Activated naive CD4-positive, alpha-beta T cell treated with Interleukin-2 at 50 U/mL for 16 hours (primary cell): ENCODE measurements around the gene ALAS1.

Source experiments
- DNase-seq: peaks from one replicate; pipeline ENCODE4 v3.0.0-alpha.2; 2020

ALAS1 gene

DNA sequence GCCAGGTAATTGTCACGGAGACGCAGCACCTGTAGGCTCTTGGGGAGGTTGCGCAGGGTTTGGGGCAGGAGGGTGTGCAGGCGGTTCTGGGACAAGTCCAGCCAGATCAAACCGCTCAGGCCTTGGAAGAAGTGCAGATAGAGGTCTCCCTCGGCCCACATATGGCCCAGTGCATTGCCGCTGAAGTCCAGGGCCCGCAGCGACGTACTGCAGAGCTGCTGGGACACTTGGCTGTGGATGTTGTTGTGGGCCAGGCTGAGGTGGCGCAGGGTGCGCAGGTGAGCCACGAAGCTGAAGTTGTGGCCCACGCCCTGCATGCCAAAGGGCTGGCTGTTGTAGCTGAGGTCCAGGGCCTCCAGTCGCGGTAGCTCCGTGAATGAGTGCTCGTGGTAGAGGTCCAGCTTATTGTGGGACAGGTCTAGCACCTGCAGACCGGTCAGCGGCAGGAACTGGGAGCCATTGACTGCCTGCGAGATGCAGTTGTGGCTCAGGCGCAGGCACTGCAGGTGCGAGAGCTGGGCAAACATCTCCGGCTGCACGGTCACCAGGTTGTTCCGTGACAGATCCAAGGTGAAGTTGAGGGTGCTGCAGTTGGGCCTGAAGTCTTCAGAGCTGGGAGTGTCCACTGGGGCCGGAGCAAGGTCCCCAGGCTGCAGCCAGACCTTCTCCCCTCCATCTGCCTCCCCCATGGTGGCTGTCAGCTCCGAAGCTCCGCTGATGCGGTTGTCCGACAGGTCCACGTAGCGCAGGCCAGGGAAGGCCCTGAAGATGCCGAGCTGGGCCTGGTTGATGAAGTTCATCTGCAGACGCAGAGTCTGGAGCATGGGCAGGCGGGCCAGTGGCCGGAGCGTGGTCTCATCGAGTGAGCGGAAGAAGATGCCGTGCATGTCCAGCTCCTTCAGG, 24.6 kb downstream of the ALAS1 start:
- DNase-seq: no peak

- DNase-seq: no peak
Measured at GRCh38 chr3:52223449-52224408, 25.8 kb downstream of the ALAS1 start.

- no peak for DNase-seq
Measured at GRCh38 chr3:52225452-52226228, 27.7 kb downstream of the ALAS1 start, which contains the start of gene TLR9. TLR9 (minus strand) TSS chr3:52225645; CDS start chr3:52225529, 116 bp downstream.

DNA sequence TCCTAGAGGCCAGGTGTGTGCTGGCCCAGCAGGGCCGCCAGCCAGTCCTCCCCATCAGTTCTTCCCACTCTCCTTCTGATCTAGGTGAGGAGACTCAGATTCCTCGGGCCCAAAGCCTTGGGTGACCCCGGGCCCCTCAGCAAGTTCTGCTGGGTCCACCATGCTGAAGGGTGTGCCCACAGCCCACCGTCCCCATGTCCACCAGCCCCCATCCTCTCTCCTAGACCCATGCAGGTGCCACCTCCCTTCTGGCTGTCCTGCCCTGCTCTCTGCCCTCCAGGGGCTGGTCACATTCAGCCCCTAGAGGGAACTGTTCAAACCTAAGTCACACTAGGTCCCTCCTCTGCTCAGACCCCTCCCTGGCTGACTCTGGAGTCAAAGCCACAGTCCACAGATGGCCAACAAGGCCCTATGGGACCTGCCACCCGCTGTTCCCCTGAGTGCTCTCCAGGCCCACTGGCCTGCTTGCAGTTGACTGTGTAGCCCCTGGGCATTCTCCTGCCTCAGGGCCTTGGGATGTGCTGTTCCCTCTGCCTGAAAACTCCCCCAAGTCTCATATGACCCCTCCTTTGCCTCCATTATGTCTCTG, 28.4 kb downstream of the ALAS1 start:
- DNase-seq: no peak

DNA sequence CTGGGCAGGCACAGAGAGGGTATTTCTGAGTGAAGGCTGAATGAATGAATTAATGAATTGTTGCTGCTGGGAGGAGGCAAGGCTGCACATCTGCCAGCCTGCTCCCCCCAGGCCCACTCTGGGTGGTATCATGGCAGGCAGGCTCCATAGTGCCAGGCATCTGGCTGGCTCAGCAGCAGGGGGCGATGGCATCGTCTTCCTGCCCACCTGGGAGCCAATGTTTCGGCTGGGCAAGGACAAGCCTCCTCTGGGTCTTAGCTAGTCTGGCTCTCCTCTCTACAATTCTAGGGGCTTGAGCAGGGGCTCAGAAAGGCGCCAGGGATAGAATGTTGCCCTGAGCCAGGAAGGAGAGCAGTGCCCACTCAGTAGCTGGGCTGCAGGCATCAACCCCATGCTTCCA, 29.2 kb downstream of the ALAS1 start:
- DNase-seq: no peak

GRCh38 chr3:52227766-52228165, 29.8 kb downstream of the ALAS1 start:
- no peak for DNase-seq

DNA sequence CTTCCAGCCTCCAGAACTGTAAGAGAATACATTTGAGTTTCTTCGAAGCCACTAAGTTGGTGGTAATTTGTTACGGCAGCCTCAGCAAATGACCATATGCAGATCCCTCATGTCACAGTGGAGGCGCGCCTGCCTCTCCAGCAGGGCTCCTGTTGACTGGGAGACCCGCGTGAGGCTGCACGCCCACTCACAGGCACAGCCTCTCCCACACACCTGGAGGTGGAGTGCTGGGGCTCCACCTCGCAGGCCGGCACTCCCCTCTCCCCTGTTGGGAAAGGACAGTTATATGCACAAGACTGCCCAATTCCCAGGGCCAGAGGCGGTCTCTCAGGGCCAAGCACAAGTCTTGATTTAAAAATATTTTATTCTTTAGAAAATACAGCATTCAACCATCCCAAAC, 30.3 kb downstream of the ALAS1 start:
- no peak for DNase-seq

GRCh38 chr3:52228751-52229291, 30.9 kb downstream of the ALAS1 start:
- no peak for DNase-seq

- no peak for DNase-seq
Measured at GRCh38 chr3:52229656-52230055, 31.7 kb downstream of the ALAS1 start.

DNA sequence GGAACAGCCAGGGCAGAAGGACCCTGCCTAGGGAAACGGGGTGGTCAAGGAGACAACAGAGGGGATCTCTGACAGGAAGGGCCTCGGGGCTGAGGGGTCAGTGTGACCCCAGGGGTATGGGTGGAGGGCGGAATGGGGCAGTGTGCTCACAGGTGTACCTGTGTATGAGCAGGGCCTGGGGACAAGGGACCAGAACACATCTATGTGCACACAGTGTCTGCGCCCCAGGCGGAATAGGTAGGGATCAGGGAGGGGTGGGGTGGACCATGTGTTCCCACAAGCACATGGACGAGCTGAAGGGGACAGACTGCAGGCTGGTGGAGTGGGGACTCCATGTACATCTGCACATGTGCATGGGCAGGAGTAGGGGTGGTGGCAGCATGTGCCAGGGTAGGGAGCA, 32.5 kb downstream of the ALAS1 start:
- no peak for DNase-seq

DNA sequence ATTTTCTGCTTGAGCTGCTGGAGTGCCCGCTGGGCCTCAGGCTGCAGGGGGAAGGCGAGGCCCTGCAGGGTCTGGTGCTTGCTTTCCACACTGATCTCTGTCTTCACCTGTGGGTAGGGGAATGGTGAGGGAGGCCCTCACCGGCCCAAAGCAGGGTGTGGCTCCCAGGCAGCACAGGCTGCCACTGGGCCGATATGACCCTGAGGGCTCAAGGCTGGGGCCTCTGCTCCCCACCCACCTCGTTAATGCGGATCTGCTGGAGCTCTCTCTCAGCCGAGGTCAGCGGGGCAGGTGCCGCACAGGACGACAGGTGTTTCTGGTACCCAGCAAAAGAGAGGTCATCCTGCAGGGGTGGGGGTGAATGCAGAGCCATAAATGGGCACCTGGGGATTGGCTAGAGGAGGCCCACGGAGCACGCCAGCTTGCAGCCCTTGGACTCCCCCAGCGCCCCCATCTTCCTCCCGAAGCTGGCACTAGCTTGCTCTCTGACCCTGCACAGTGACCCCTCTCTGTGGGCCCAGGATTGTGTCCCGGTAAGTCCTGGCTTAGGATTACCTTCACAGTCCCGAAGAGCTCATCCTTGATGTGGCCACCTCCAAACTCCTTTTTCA, 33.0 kb downstream of the ALAS1 start:
- no peak for DNase-seq

DNA sequence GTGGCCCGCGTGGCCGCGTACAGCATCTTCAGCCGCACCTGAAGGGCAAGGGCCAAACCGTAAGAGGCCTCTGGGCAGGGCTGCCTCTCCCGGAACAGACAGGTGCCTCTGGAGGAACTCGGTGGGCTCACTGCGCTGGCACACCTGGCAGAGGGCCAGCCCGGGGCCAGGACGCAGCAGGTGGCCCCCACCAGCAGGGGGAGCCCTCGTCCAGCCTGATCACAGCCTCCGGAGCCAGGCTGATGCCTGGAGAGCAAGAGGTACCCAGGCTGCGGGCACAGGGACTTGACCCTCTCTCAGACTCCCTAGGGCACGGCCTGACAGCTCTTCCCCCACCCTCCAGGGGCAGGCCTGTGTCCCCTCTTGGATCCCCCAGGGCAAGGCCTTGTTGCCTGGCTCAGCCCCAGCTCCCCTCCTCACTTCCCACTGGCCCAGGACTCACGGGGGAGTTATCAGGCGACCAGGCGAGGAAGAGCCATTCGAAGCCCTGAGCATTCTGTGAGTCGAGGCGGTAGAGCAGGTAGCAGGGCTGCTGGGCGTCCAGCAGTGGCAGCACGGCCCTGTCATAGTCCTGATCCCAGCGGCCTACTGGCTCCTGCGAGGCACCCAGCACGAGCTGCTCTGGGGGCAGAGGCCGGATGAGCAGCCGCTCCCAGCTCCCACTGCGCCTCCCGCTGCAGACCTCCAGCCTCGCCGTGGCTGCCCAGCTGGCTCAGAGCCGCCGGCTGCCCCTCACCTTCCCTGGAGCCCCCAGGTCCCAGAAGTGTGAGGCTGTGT, 33.7 kb downstream of the ALAS1 start:
- DNase-seq: peak; percentile 90

- DNase-seq: peak; percentile 37
Measured at GRCh38 chr3:52232279-52233107, 34.5 kb downstream of the ALAS1 start.

GRCh38 chr3:52233108-52233591, 35.2 kb downstream of the ALAS1 start:
- no peak for DNase-seq

DNA sequence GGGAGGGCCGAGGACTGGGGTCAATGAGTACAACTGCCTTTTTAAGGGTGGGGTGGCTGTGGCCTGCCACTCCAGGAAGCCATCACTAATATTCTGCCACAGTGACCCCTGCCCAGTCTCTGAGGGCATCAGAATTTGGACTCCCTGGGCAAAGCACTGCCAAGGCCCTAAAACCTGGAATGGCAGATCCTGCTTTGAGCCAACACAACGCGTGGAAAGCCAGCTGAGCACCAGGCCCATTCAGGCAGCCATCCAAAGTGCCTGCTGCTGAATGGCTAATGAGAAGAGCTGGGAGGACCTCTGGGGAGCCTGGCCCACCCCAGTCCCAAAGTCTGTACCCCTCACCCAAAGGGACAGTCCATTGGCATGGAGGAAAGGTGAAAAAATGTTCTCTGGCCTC, 36.0 kb downstream of the ALAS1 start:
- no peak for DNase-seq

GRCh38 chr3:52234516-52235447, 36.8 kb downstream of the ALAS1 start:
- no peak for DNase-seq

DNA sequence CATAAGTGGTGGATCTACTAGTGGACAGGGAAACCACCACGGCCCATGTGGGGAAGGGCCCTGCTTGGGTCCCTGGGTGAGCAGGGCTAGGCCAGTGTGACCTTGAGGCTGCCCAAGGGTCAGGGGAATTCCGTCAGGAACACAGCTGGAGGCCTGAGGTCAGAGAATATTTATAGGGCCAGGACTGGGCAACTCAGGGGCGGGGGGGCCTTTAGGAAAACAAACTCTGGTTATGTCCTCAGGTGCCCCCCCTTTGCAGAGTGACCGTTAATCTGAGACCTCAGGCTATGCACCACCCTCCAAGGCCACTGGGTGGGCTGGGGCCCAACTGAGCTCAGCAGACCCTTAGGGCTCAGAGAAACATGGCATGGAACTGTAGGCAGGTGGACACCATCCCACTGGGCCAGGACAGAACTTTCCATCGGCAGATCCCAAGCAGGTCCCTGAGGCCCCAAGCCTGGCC, 38.5 kb downstream of the ALAS1 start:
- DNase-seq: no peak

DNA sequence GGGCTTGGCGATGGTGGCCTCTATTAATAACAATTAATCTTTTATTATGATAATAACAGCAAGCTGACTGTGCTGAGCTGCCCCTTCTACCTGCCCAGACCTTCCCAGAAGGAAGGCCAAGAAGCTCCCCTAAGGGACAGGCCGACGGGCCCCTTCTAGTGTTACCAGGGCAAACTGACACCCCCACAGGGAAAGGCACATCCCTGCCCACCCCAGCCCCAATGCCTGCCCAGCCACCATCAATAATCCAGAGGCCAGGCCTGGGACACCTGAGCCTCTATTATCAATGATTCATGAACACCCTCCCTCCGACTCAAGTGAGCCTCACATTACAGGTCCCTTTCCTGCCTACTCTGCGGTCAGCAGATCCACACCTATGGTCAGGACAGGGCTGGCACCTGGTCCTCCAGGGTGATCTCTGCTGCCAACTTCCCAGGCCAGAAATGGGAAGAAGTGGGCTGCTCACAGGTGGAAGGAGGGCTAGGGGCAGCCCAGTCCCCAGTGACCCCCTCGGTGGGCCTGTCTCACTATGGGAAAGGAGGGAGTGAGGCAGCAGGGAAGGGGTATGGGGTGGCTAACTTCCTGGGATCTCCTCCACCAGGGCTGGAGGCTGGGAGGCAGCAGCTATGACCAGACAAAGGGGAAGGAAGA, 39.2 kb downstream of the ALAS1 start:
- DNase-seq: no peak
